Tibial artery (tissue), 4 donors: ENCODE measurements around the gene CYP26C1.

Source experiments
- DNase-seq, 2 donors: peaks; one replicate each; pipeline ENCODE4 v3.0.0-alpha.2; 2019
- H3K27ac ChIP-seq, 2 donors: fragments of 200-600 bp; sonication (generic) in 1 of 2; 1 replicate in 1 of 2; 2 replicates in 1 of 2; pipeline ENCODE4 v1.5.1; 2018 to 2019; ENCODE audit warnings: mild to moderate bottlenecking in 1 of 2
- H3K27me3 ChIP-seq, 2 donors: fragments of 200-600 bp; sonication (generic) in 1 of 2; one replicate each; pipeline versions ENCODE4 v1.5.1 to v1.6.0; 2016 to 2019
- H3K36me3 ChIP-seq, 3 donors: fragments of 200-600 bp; sonication (generic) in 2 of 3; one replicate each; pipeline ENCODE4 v1.5.1; 2016 to 2019; ENCODE audit warnings: mild to moderate bottlenecking in 2 of 3
- H3K4me1 ChIP-seq, 4 donors: fragments of 200-600 bp; sonication (generic) in 2 of 4; 1 replicate in 3 of 4; 2 replicates in 1 of 4; pipeline ENCODE4 v1.5.1; 2016 to 2019
- H3K4me3 ChIP-seq, 2 donors: fragments of 200-600 bp; sonication (generic) in 1 of 2; 1 replicate in 1 of 2; 2 replicates in 1 of 2; pipeline ENCODE4 v1.5.1; 2018 to 2019; ENCODE audit warnings: mild to moderate bottlenecking in 2 of 2
- H3K9me3 ChIP-seq, 3 donors: fragments of 200-600 bp; sonication (generic) in 1 of 3; one replicate each; pipeline ENCODE4 v1.5.1; 2016 to 2019
- intact Hi-C: fragments of 100-400 bp; cut with DNase I; formaldehyde crosslinking; loops from one replicate; pipeline ENCODE4 v1.15.0; 2023; ENCODE audit warnings: low total_unique reads
- TF ChIP-seq, protein P1 (sequence below), 2 experiments: fragments of 200-600 bp in 1 of 2; fragments of 450-650 bp in 1 of 2; IDR thresholded peaks; one replicate each; pipeline ENCODE4 v1.5.1; 2017 to 2019; ENCODE audit warnings: antibody characterized with exemption in 2 of 2, mild to moderate bottlenecking in 1 of 2, moderate library complexity in 1 of 2

The CYP26C1 gene

GRCh38 chr10:93061594-93062513, 1.3 kb downstream of the CYP26C1 start:
- DNase-seq, result no peak
- peaks cover 0 to 74% of the 10 kb centered on the region in 2 donors for H3K27me3 ChIP-seq
- peaks cover 5 to 11% (median 5%) of the 10 kb centered on the region in 3 donors for H3K36me3 ChIP-seq
- intact Hi-C loops, result loop anchor here (10.0 kb wide), 1 partner anchor 97 kb away; no protein-coding TSS in a partner anchor
- H3K9me3 ChIP-seq, result no peaks in the 10 kb centered on the region
- peak overlapping the region; percentile 22 to 33 for H3K4me3 ChIP-seq
- TF ChIP-seq, protein P1, sequence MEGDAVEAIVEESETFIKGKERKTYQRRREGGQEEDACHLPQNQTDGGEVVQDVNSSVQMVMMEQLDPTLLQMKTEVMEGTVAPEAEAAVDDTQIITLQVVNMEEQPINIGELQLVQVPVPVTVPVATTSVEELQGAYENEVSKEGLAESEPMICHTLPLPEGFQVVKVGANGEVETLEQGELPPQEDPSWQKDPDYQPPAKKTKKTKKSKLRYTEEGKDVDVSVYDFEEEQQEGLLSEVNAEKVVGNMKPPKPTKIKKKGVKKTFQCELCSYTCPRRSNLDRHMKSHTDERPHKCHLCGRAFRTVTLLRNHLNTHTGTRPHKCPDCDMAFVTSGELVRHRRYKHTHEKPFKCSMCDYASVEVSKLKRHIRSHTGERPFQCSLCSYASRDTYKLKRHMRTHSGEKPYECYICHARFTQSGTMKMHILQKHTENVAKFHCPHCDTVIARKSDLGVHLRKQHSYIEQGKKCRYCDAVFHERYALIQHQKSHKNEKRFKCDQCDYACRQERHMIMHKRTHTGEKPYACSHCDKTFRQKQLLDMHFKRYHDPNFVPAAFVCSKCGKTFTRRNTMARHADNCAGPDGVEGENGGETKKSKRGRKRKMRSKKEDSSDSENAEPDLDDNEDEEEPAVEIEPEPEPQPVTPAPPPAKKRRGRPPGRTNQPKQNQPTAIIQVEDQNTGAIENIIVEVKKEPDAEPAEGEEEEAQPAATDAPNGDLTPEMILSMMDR (IDR thresholded peaks at IDR 0.05), result no peak
- H3K4me1 ChIP-seq, result peaks cover 0 to 44% (median 31%) of the 10 kb centered on the region in 4 donors
- no peak overlapping the region for H3K27ac ChIP-seq

- H3K4me3 ChIP-seq, result peak overlapping the region; percentile 22 to 33
- H3K9me3 ChIP-seq, result no peaks in the 10 kb centered on the region
- peaks cover 0 to 44% (median 31%) of the 10 kb centered on the region in 4 donors for H3K4me1 ChIP-seq
- DNase-seq, result no peak
- H3K36me3 ChIP-seq, result peaks cover 5 to 11% (median 5%) of the 10 kb centered on the region in 3 donors
- intact Hi-C loops, result loop anchor here (10.0 kb wide), 1 partner anchor 98 kb away; no protein-coding TSS in a partner anchor
- no peak overlapping the region for H3K27ac ChIP-seq
- TF ChIP-seq, protein P1 (IDR thresholded peaks at IDR 0.05), result peak; percentile 31 to 36
- H3K27me3 ChIP-seq, result peaks cover 0 to 81% of the 10 kb centered on the region in 2 donors
Observed at GRCh38 chr10:93062514-93063143, 2.0 kb downstream of the CYP26C1 start.

- intact Hi-C loops, result loop anchor here (10.0 kb wide), 1 partner anchor 99 kb away; no protein-coding TSS in a partner anchor
- Histone ChIP-seq H3K27me3 (peaks cover 0 to 89% of the 10 kb centered on the region in 2 donors), H3K36me3 (peaks cover under 1 to 9% (median under 1%) of the 10 kb centered on the region in 3 donors), H3K4me3 (peak overlapping the region; percentile 22 to 33), H3K9me3 (no peaks in the 10 kb centered on the region), H3K4me1 (peaks cover 0 to 49% (median 36%) of the 10 kb centered on the region in 4 donors), H3K27ac (no peak overlapping the region)
- TF ChIP-seq, protein P1 (IDR thresholded peaks at IDR 0.05), result no peak
- no peak for DNase-seq
Observed at GRCh38 chr10:93063144-93063976, 2.8 kb downstream of the CYP26C1 start.

GRCh38 chr10:93063977-93064660, 3.5 kb downstream of the CYP26C1 start:
- intact Hi-C loops, result loop anchor here (10.0 kb wide), 1 partner anchor 99 kb away; no protein-coding TSS in a partner anchor
- Histone ChIP-seq H3K36me3 (peaks cover 0 to 2% (median 0%) of the 10 kb centered on the region in 3 donors), H3K4me3 (no peak overlapping the region), H3K27ac (no peak overlapping the region), H3K4me1 (peaks cover 0 to 57% (median 44%) of the 10 kb centered on the region in 4 donors), H3K9me3 (no peaks in the 10 kb centered on the region), H3K27me3 (peaks cover 0 to 96% of the 10 kb centered on the region in 2 donors)
- no peak for DNase-seq
- TF ChIP-seq, protein P1 (IDR thresholded peaks at IDR 0.05), result no peak
